ENCODE data around the gene LTN1.
"Not testable (repeated sequence)": the region's sequence is repeated elsewhere in the genome, so short reads cannot be mapped to it uniquely, and the experiment has no call there.

LTN1 gene, protein sequence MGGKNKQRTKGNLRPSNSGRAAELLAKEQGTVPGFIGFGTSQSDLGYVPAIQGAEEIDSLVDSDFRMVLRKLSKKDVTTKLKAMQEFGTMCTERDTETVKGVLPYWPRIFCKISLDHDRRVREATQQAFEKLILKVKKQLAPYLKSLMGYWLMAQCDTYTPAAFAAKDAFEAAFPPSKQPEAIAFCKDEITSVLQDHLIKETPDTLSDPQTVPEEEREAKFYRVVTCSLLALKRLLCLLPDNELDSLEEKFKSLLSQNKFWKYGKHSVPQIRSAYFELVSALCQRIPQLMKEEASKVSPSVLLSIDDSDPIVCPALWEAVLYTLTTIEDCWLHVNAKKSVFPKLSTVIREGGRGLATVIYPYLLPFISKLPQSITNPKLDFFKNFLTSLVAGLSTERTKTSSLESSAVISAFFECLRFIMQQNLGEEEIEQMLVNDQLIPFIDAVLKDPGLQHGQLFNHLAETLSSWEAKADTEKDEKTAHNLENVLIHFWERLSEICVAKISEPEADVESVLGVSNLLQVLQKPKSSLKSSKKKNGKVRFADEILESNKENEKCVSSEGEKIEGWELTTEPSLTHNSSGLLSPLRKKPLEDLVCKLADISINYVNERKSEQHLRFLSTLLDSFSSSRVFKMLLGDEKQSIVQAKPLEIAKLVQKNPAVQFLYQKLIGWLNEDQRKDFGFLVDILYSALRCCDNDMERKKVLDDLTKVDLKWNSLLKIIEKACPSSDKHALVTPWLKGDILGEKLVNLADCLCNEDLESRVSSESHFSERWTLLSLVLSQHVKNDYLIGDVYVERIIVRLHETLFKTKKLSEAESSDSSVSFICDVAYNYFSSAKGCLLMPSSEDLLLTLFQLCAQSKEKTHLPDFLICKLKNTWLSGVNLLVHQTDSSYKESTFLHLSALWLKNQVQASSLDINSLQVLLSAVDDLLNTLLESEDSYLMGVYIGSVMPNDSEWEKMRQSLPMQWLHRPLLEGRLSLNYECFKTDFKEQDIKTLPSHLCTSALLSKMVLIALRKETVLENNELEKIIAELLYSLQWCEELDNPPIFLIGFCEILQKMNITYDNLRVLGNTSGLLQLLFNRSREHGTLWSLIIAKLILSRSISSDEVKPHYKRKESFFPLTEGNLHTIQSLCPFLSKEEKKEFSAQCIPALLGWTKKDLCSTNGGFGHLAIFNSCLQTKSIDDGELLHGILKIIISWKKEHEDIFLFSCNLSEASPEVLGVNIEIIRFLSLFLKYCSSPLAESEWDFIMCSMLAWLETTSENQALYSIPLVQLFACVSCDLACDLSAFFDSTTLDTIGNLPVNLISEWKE (N-terminal part only)

DNA sequence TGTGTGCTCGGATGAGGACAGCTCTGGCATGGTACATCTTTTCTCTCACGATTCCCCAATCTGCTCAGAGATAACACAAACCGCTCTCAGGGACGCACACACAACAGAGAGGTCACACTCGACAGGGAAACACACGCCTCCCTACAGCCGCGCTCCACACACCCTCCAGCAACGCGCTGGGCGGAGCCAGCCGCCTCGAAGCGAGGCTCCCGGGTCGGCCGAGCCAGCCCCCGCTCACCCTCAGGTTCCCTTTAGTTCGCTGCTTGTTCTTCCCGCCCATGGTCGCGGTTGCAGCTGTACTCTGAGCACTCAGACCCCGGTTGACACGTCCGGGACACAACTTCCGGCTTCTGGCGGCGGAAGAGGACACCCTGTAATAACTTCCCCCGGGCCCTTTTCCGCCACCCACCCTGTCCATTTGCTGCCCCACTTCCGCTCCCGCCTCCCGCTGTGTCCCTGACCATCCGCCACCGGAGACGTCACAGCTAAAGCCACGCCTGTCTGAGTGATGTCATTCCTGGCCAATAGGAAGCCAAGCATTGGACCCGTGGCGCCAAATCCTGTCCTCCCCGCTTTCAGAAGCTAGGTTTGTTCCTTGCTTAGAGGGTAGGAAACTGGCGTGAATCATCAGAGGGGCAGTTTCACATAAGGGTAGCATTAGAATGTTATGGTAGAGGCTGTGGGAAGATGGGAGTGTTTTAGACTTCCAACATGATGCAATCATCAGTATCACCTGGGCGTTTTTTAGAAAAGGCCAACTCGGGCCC is at the start of gene LTN1:
Gene LTN1 (minus strand): TSS at position 352 of the 767 bp plus-strand sequence. CDS start 72 bp downstream, at position 280.
- DNase-seq = peak; percentile 99
- H3K9me3 Mint-ChIP-seq = no peaks in the 10 kb centered on the region
- peak within 1 kb of the TSS; percentile 98 for H3K27ac Mint-ChIP-seq
- peaks cover 48% of the 10 kb centered on the region for H3K4me1 Mint-ChIP-seq (ENCODE audit: low read depth)
- H3K4me3 Mint-ChIP-seq = peak within 1 kb of the TSS; percentile 95
- H3K36me3 Mint-ChIP-seq (ENCODE audit: low read depth) = peaks cover 37% of the 10 kb centered on the region
- no peaks in the 10 kb centered on the region for H3K27me3 Mint-ChIP-seq

GRCh38 chr21:29034678-29035077 is 42.0 kb upstream of the LTN1 start:
- Mint-ChIP-seq H3K27me3 (no peaks in the 10 kb centered on the region), H3K4me3 (no peak overlapping the region), H3K9me3 (no peaks in the 10 kb centered on the region), H3K27ac (peak overlapping the region; percentile 19), H3K36me3 (ENCODE audit: low read depth) (peaks cover 90% of the 10 kb centered on the region), H3K4me1 (ENCODE audit: low read depth) (peaks cover 22% of the 10 kb centered on the region)
- no peak for DNase-seq

DNA sequence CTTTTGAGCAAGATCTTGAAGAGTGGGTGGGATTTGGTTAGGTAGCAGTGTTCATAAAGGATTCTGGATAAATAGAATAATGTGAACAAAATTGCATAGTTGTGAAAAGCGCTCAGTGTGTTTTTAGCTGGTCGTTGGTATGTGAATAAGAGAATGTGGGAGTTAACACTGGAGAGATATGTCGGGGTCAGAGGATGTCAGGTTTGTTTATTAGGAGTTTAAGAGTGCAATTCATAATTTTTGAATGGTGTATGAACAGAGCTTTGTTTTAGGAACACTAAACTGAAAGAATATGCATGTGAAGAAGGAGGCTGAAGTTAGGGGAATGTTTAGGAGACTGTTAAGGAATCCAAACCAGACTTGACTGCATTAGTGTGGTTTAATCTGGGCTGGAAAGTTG is 41.2 kb upstream of the LTN1 start:
- no peaks in the 10 kb centered on the region for H3K27me3 Mint-ChIP-seq
- peaks cover 27% of the 10 kb centered on the region for H3K4me1 Mint-ChIP-seq (ENCODE audit: low read depth)
- no peaks in the 10 kb centered on the region for H3K9me3 Mint-ChIP-seq
- peaks cover 92% of the 10 kb centered on the region for H3K36me3 Mint-ChIP-seq (ENCODE audit: low read depth)
- DNase-seq = no peak
- peak overlapping the region; percentile 31 for H3K27ac Mint-ChIP-seq
- H3K4me3 Mint-ChIP-seq = no peak overlapping the region

DNA sequence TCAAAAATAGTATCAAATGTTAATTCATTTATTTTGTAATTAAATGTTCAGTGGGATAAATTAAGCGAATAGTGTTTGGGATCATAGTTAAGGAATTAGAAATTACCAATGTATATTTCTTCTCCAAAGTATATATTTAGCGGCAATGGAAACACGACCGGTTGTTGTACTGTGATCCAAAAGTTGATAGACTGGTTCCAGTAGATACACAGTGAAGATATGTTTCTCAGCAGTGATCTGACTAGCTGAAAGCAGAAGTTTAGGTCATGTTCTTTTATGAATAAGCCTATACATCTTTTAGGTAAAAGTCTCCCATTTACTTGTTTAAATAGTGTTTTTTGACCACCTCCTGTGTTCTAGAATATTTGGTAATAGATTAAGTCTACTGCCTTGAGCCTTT is 40.6 kb upstream of the LTN1 start:
- Mint-ChIP-seq H3K4me3 (no peak overlapping the region), H3K36me3 (ENCODE audit: low read depth) (peaks cover 92% of the 10 kb centered on the region), H3K27ac (peak overlapping the region; percentile 31)

GRCh38 chr21:29030909-29031308 is 38.2 kb upstream of the LTN1 start:
- Mint-ChIP-seq H3K27ac (peak overlapping the region; percentile 12), H3K36me3 (ENCODE audit: low read depth) (peaks cover 81% of the 10 kb centered on the region), H3K27me3 (no peaks in the 10 kb centered on the region), H3K4me1 (ENCODE audit: low read depth) (peaks cover 37% of the 10 kb centered on the region), H3K4me3 (no peak overlapping the region), H3K9me3 (no peaks in the 10 kb centered on the region)
- DNase-seq = no peak

More for the DNA sequence above, 40.6 kb upstream of the LTN1 start:
- no peaks in the 10 kb centered on the region for H3K9me3 Mint-ChIP-seq
- H3K4me1 Mint-ChIP-seq (ENCODE audit: low read depth) = peaks cover 29% of the 10 kb centered on the region
- H3K27me3 Mint-ChIP-seq = no peaks in the 10 kb centered on the region
- DNase-seq = no peak

DNA sequence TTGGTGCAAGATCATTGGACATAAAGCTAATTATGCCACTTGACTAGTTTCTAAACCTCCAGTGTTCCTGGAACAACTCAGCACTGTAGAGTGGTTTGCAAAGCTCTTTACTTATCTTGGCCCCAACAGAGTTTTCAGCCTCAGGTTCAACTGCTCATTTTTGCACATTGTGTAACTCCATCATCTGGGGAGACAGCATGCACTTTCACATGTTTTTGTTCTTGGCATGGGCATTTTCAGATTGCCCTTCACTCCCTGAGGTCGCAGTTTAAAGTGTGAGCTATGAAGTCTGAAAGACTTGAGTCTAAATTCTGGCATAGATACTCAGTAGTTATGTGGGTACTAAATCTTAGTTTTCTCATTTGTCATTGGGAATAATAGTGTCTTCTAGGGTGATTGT is 36.8 kb upstream of the LTN1 start:
- peaks cover 44% of the 10 kb centered on the region for H3K4me1 Mint-ChIP-seq (ENCODE audit: low read depth)
- H3K4me3 Mint-ChIP-seq = no peak overlapping the region
- H3K27me3 Mint-ChIP-seq = no peaks in the 10 kb centered on the region
- H3K27ac Mint-ChIP-seq = no peak overlapping the region
- no peak for DNase-seq
- H3K36me3 Mint-ChIP-seq (ENCODE audit: low read depth) = peaks cover 85% of the 10 kb centered on the region
- no peaks in the 10 kb centered on the region for H3K9me3 Mint-ChIP-seq

- H3K27ac Mint-ChIP-seq = peak overlapping the region; percentile 99
- H3K27me3 Mint-ChIP-seq = no peaks in the 10 kb centered on the region
- H3K9me3 Mint-ChIP-seq = no peaks in the 10 kb centered on the region
- peaks cover 58% of the 10 kb centered on the region for H3K4me1 Mint-ChIP-seq (ENCODE audit: low read depth)
- no peak for DNase-seq
- peaks cover 52% of the 10 kb centered on the region for H3K36me3 Mint-ChIP-seq (ENCODE audit: low read depth)
- peak overlapping the region; percentile 91 for H3K4me3 Mint-ChIP-seq
These were observed 32.6 kb upstream of the LTN1 start for GRCh38 chr21:29025328-29025713.

GRCh38 chr21:29024474-29025327 is 32.0 kb upstream of the LTN1 start, which contains the start of gene USP16:
Gene USP16, plus strand, starts transcription at chr21:29024668. Its CDS starts 3,246 bp downstream, at chr21:29027914.
- H3K9me3 Mint-ChIP-seq = no peaks in the 10 kb centered on the region
- peak; percentile 98 for DNase-seq
- peaks cover 63% of the 10 kb centered on the region for H3K4me1 Mint-ChIP-seq (ENCODE audit: low read depth)
- no peaks in the 10 kb centered on the region for H3K27me3 Mint-ChIP-seq
- H3K4me3 Mint-ChIP-seq = peak within 1 kb of the TSS; percentile 91
- H3K27ac Mint-ChIP-seq = peak within 1 kb of the TSS; percentile 99
- H3K36me3 Mint-ChIP-seq (ENCODE audit: low read depth) = peaks cover 48% of the 10 kb centered on the region

DNA sequence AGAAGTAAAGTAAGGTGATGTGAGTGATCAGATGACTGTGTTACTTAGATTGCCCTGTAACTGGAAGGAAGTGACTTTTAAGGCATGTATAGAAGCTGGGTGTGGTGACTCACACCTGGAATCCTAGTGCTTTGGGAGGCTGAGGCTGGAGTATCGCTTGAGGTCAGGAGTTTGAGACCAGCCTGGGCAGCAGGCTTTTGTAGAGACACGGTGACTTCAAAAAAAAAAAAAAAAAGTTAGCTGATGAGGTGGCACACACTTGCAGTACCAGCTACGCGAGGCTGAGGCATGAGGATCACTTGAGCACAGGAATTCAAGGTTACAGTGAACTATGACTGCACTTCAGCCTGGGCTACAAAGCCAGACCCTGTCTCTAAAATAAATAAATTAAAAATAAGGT is 29.5 kb upstream of the LTN1 start:
- H3K4me1 Mint-ChIP-seq (ENCODE audit: low read depth) = peaks cover 62% of the 10 kb centered on the region
- no peaks in the 10 kb centered on the region for H3K9me3 Mint-ChIP-seq
- no peaks in the 10 kb centered on the region for H3K27me3 Mint-ChIP-seq
- H3K27ac Mint-ChIP-seq = peak overlapping the region; percentile 76
- peaks cover 44% of the 10 kb centered on the region for H3K36me3 Mint-ChIP-seq (ENCODE audit: low read depth)
- no peak overlapping the region for H3K4me3 Mint-ChIP-seq
- DNase-seq = no peak

GRCh38 chr21:29018540-29018939 is 25.9 kb upstream of the LTN1 start:
- DNase-seq = no peak
- Mint-ChIP-seq H3K27me3 (no peaks in the 10 kb centered on the region), H3K36me3 (ENCODE audit: low read depth) (peaks cover 28% of the 10 kb centered on the region), H3K4me3 (peak overlapping the region; percentile 88), H3K4me1 (ENCODE audit: low read depth) (peaks cover 44% of the 10 kb centered on the region), H3K27ac (peak overlapping the region; percentile 97), H3K9me3 (no peaks in the 10 kb centered on the region)

DNA sequence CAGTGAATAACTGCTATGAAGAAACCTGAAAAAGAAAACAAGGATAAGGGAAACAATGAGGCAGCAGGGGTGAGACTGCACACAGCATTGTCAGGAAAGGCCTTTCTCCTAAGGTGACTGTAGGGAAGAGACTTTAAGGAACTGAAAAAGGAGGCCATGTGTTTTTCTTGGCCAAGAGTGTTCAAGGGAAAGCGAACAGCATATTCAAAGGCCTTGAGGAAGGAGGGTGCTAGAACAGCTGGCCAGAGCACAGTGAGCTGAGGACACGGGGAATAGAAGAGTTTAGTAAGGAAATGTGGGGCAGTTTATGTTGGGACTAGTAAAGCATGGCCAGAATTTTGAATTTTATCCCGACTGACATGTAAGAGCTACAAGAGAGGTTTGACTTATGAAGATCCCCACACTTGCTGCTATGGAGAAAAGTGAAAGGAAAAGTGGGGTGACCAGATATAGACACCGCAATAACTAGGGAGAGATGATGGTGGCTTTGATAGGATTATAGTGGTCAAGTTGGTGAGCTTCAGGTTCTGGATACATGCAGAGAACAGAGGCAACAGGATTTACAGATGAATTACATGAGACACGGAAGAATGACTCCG is 25.1 kb upstream of the LTN1 start:
- Mint-ChIP-seq H3K9me3 (no peaks in the 10 kb centered on the region), H3K4me1 (ENCODE audit: low read depth) (peaks cover 39% of the 10 kb centered on the region), H3K4me3 (peak overlapping the region; percentile 88), H3K27ac (peak overlapping the region; percentile 80), H3K36me3 (ENCODE audit: low read depth) (peaks cover 28% of the 10 kb centered on the region), H3K27me3 (no peaks in the 10 kb centered on the region)
- no peak for DNase-seq

DNA sequence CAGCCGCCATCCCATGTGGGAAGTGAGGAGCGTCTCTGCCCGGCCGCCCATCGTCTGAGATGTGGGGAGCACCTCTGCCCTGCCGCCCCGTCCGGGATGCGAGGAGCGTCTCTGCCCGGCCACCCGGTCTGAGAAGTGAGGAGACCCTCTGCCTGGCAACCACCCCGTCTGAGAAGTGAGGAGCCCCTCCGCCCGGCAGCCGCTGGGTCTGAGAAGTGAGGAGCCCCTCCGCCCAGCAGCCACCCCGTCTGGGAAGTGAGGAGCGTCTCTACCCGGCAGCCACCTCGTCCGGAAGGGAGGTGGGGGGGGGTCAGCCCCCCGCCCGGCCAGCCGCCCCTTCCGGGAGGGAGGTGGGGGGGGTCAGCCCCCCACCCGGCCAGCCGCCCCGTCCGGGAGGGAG is 18.6 kb upstream of the LTN1 start:
- not testable (repeated sequence) for H3K27me3 Mint-ChIP-seq; H3K4me3 Mint-ChIP-seq; H3K9me3 Mint-ChIP-seq; H3K27ac Mint-ChIP-seq; H3K4me1 Mint-ChIP-seq (ENCODE audit: low read depth); DNase-seq
- H3K36me3 Mint-ChIP-seq (ENCODE audit: low read depth) = peaks cover 26% of the 10 kb centered on the region

Data from activated T-cell treated with anti-CD3 and anti-CD28 coated beads, Interleukin-2, amount 50 U/mL, for 24 hours (primary cell).